ENCODE results near the gene GRIP2. TPM values are rescaled to one million over a fixed set of nuclear protein-coding genes. Genes with fewer than 3 reads are reported as not detected.

The GRIP2 gene
- total and polyA plus RNA-seq, 2 of the 4 experiments (the other 2 are of a cell fraction): 0.05 TPM; not detected in 1

DNA sequence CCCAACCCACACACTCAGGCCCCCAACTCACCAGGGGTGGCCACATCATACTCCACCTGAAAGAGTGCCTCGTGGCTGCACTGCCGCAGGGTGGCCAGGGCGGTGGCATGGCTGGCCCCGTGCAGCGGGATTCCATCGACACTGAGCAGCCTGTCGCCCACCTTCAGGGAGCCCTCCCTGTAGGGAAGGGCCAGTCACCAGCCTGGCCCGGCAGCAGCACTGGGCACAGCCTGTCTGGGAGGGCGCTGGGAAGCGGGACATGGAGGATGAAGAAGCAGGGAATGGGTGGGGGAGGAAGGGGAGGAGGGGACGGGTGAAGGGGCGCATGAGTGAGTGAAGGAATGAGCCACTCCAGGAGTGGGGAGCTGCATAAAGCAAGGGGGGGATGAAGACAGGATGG is 18.5 kb downstream of the GRIP2 start:
- CTCF ChIA-PET: no interaction called here
- Histone ChIP-seq H3K9ac (ENCODE audit: low read depth, low read length) (no peak overlapping the region), H3K79me1 (ENCODE audit: low read depth in 1 of 2, low read length in 2 of 2) (no peaks in the 10 kb centered on the region), H3K4ac (ENCODE audit: low read depth, low read length) (no peak overlapping the region), H2BK5ac (ENCODE audit: low read depth, low read length, poor library complexity, severe bottlenecking) (no peak overlapping the region), H3K36me3 (ENCODE audit: control insufficient read depth, insufficient read depth, low read length) (no peaks in the 10 kb centered on the region), H4K8ac (ENCODE audit: low read depth in 2 of 2, low read length in 2 of 2) (no peak overlapping the region), H4K5ac (ENCODE audit: low read depth, low read length) (no peak overlapping the region), H3K56ac (ENCODE audit: extremely low read depth, insufficient read depth, low read length) (no peak overlapping the region), H3K14ac (replicated peaks; ENCODE audit: low read depth, low read length) (no peak overlapping the region), H4K20me1 (ENCODE audit: insufficient read depth, low read length) (no peaks in the 10 kb centered on the region), H3K23ac (ENCODE audit: low read depth, low read length) (no peak overlapping the region), H3K9me3 (ENCODE audit: control insufficient read depth, insufficient read depth, low read length) (no peaks in the 10 kb centered on the region), H2BK120ac (ENCODE audit: low read depth, low read length) (no peak overlapping the region), H3K27me3 (ENCODE audit: control insufficient read depth, insufficient read depth, low read length) (peaks cover 16% of the 10 kb centered on the region; the same call in 1 of the 2 replicates), H3K27ac (ENCODE audit: insufficient read depth, low read length) (no peak overlapping the region), H2AK9ac (replicated peaks; ENCODE audit: low read depth, low read length, poor library complexity) (no peak overlapping the region), H2AK5ac (ENCODE audit: low read depth, low read length) (no peak overlapping the region), H3K4me2 (ENCODE audit: low read depth, low read length) (no peak overlapping the region), H2BK20ac (ENCODE audit: low read depth, low read length) (no peak overlapping the region), H2AFZ (replicated peaks; ENCODE audit: low read length, poor library complexity) (no peak overlapping the region), H2BK15ac (ENCODE audit: low read depth, low read length) (no peak overlapping the region), H3K18ac (ENCODE audit: low read depth, low read length) (no peak overlapping the region), H4K91ac (ENCODE audit: insufficient read depth, low read depth, low read length) (no peak overlapping the region), H3K9me1 (ENCODE audit: insufficient read depth, low read length) (no peaks in the 10 kb centered on the region), H3K4me1 (ENCODE audit: control insufficient read depth, insufficient read depth, low read length) (peaks cover 2% of the 10 kb centered on the region; the same call in 1 of the 2 replicates), H3K4me3 (ENCODE audit: insufficient read depth, low read depth, low read length) (no peak overlapping the region)
- intact Hi-C loops (cut with micrococcal nuclease) (no loop called here), dilution Hi-C loops (cut with HindIII; ENCODE audit: low sequenced_read_pairs, unreplicated experiment) (no loop called here), in situ Hi-C loops (cut with MboI; ENCODE audit: low sequenced_read_pairs) (no loop called here)
- ATAC-seq (ENCODE audit: low read depth) (no peak), DNase-seq (no peak)
- BruUV-seq (replicated peaks): no TSS peak
- POLR2A ChIA-PET (ENCODE audit: unreplicated experiment): no interaction called here
- no peak for TF ChIP-seq MAZ (IDR thresholded peaks at IDR 0.05; ENCODE audit: borderline replicate concordance, low read depth, low read length)
- no peak for TF ChIP-seq SMC3 (IDR thresholded peaks at IDR 0.05; ENCODE audit: low read depth, low read length)
- TF ChIP-seq MAFK (IDR thresholded peaks at IDR 0.05; ENCODE audit: low read depth, low read length): no peak
- TF ChIP-seq FOS (IDR thresholded peaks at IDR 0.05; ENCODE audit: low read depth, low read length): no peak
- TF ChIP-seq CEBPB (IDR thresholded peaks at IDR 0.05; ENCODE audit: low read depth, low read length): no peak
- no peak for TF ChIP-seq BHLHE40 (IDR thresholded peaks at IDR 0.05; ENCODE audit: low read depth, low read length)
- TF ChIP-seq MXI1 (IDR thresholded peaks at IDR 0.05; ENCODE audit: borderline replicate concordance, low read depth, low read length): no peak
- no peak for TF ChIP-seq RFX5 (IDR thresholded peaks at IDR 0.05; ENCODE audit: low read depth, low read length)
- TF ChIP-seq NFE2L2 (IDR thresholded peaks at IDR 0.05; ENCODE audit: low read depth, low read length): no peak
- TF ChIP-seq, protein P1, sequence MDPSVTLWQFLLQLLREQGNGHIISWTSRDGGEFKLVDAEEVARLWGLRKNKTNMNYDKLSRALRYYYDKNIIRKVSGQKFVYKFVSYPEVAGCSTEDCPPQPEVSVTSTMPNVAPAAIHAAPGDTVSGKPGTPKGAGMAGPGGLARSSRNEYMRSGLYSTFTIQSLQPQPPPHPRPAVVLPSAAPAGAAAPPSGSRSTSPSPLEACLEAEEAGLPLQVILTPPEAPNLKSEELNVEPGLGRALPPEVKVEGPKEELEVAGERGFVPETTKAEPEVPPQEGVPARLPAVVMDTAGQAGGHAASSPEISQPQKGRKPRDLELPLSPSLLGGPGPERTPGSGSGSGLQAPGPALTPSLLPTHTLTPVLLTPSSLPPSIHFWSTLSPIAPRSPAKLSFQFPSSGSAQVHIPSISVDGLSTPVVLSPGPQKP (IDR thresholded peaks at IDR 0.05; ENCODE audit: borderline replicate concordance, low read depth, low read length): no peak
- no peak for TF ChIP-seq RCOR1 (IDR thresholded peaks at IDR 0.05; ENCODE audit: insufficient replicate concordance, low read length)
- TF ChIP-seq, protein P2, sequence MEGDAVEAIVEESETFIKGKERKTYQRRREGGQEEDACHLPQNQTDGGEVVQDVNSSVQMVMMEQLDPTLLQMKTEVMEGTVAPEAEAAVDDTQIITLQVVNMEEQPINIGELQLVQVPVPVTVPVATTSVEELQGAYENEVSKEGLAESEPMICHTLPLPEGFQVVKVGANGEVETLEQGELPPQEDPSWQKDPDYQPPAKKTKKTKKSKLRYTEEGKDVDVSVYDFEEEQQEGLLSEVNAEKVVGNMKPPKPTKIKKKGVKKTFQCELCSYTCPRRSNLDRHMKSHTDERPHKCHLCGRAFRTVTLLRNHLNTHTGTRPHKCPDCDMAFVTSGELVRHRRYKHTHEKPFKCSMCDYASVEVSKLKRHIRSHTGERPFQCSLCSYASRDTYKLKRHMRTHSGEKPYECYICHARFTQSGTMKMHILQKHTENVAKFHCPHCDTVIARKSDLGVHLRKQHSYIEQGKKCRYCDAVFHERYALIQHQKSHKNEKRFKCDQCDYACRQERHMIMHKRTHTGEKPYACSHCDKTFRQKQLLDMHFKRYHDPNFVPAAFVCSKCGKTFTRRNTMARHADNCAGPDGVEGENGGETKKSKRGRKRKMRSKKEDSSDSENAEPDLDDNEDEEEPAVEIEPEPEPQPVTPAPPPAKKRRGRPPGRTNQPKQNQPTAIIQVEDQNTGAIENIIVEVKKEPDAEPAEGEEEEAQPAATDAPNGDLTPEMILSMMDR (conservative IDR thresholded peaks at IDR 0.05; ENCODE audit: low read depth, low read length): no peak
- no peak for TF ChIP-seq RAD21 (IDR thresholded peaks at IDR 0.05; ENCODE audit: low read length)
- 46% methylated on average over 3 of the region's 12 CpGs; no CpG with 5 or more reads in 1 of the 2 experiments for WGBS, 2 experiments (ENCODE audit: extremely low coverage in 2 of 2, insufficient read length in 1 of 2)

Data from IMR-90 (cell line).